CD4-positive, alpha-beta T cell (primary cell): ENCODE data around the gene TANGO2. TPM values are rescaled to one million over a fixed set of nuclear protein-coding genes. Genes with fewer than 3 reads are reported as not detected.

ENCODE experiments used
- ATAC-seq: fragments of 200-7000 bp; cut with Tn5 transposase; one replicate; pipeline ENCODE4 v1.10.0; 2022; ENCODE audit warnings: mild to moderate bottlenecking; ENCODE audit not compliant: poor library complexity
- CTCF ChIA-PET: fragments of 350-600 bp; sonication (Branson Sonifier 250); formaldehyde crosslinking; loops from one replicate; lab custom pipeline; 2021; ENCODE audit warnings: antibody characterized with exemption, inconsistent platforms; lab: Charles Lee
- POLR2A ChIA-PET: fragments of 350-600 bp; sonication (Branson Sonifier 250); formaldehyde crosslinking; loops from one replicate; lab custom pipeline; 2021; ENCODE audit warnings: antibody characterized with exemption, inconsistent platforms; lab: Charles Lee
- DNase-seq, 14 experiments: peaks; one replicate each; pipeline ENCODE4 v3.0.0-alpha.2; 2013 to 2020; ENCODE audit warnings: mixed read lengths in 2 of 14
- H3K27ac ChIP-seq, 2 donors: one replicate each; pipeline versions ENCODE4 v1.5.1 to v1.7.0; 2013; ENCODE audit warnings: low read length in 2 of 2, low read depth in 1 of 2, mild to moderate bottlenecking in 1 of 2
- H3K27me3 ChIP-seq, 2 experiments: 1 replicate in 1 of 2; 2 replicates in 1 of 2; pipeline versions ENCODE4 v1.6.1 to v1.7.0; 2013; ENCODE audit warnings: low read length in 2 of 2, control low read depth in 1 of 2, mild to moderate bottlenecking in 1 of 2, moderate library complexity in 1 of 2; ENCODE audit not compliant: insufficient read depth in 2 of 2, control insufficient read depth in 1 of 2
- H3K36me3 ChIP-seq: one replicate; pipeline ENCODE4 v1.6.1; 2013; ENCODE audit warnings: low read length, control low read depth; ENCODE audit not compliant: insufficient read depth
- H3K4me1 ChIP-seq: one replicate; pipeline ENCODE4 v1.6.1; 2013; ENCODE audit warnings: low read length, control low read depth; ENCODE audit not compliant: insufficient read depth
- H3K4me3 ChIP-seq: one replicate; pipeline ENCODE4 v1.5.1; 2013; ENCODE audit warnings: mild to moderate bottlenecking, low read length, moderate library complexity
- H3K9me3 ChIP-seq, 2 experiments: 1 replicate in 1 of 2; 2 replicates in 1 of 2; pipeline versions ENCODE4 v1.6.1 to v1.7.0; 2013; ENCODE audit warnings: low read length in 2 of 2, mild to moderate bottlenecking in 2 of 2, control low read depth in 1 of 2, moderate library complexity in 1 of 2; ENCODE audit not compliant: control insufficient read depth in 1 of 2, insufficient read depth in 1 of 2
- H3K27ac Mint-ChIP-seq: one replicate; pipeline ENCODE4 v1.8.0; 2020; ENCODE audit warnings: mixed read lengths
- H3K27me3 Mint-ChIP-seq: one replicate; pipeline ENCODE4 v1.8.0; 2021; ENCODE audit warnings: mixed read lengths
- H3K36me3 Mint-ChIP-seq: one replicate; pipeline ENCODE4 v1.8.0; 2021; ENCODE audit warnings: low read depth, mixed read lengths
- H3K4me1 Mint-ChIP-seq: one replicate; pipeline ENCODE4 v1.8.0; 2021; ENCODE audit warnings: low read depth, mixed read lengths
- H3K4me3 Mint-ChIP-seq: one replicate; pipeline ENCODE4 v1.8.0; 2020; ENCODE audit warnings: mild to moderate bottlenecking, mixed read lengths
- H3K9me3 Mint-ChIP-seq: one replicate; pipeline ENCODE4 v1.8.0; 2020; ENCODE audit warnings: mixed read lengths
- intact Hi-C, 2 experiments: fragments of 100-400 bp; cut with DNase I in 1 of 2; cut with micrococcal nuclease in 1 of 2; formaldehyde crosslinking; loops; one replicate each; pipeline versions ENCODE4 v1.15.1 to v1.9.0; 2023 to 2025; cut with DNase I, micrococcal nuclease
- total RNA-seq, 174 experiments: library from RNA in 2 of 174; stranded (reverse) in 2 of 174; gene quantifications; one replicate each; pipeline ENCODE4 v1.2.3 and lab custom pipeline; 2021 to 2026
- TF ChIP-seq, protein P1 (sequence below): fragments of 200-600 bp; IDR thresholded peaks from one replicate; pipeline ENCODE4 v1.8.0; 2022; ENCODE audit warnings: antibody characterized with exemption, mild to moderate bottlenecking

Gene TANGO2
- total RNA-seq, 2 experiments from 2014 or later, result 10.3 to 10.5 TPM

DNA sequence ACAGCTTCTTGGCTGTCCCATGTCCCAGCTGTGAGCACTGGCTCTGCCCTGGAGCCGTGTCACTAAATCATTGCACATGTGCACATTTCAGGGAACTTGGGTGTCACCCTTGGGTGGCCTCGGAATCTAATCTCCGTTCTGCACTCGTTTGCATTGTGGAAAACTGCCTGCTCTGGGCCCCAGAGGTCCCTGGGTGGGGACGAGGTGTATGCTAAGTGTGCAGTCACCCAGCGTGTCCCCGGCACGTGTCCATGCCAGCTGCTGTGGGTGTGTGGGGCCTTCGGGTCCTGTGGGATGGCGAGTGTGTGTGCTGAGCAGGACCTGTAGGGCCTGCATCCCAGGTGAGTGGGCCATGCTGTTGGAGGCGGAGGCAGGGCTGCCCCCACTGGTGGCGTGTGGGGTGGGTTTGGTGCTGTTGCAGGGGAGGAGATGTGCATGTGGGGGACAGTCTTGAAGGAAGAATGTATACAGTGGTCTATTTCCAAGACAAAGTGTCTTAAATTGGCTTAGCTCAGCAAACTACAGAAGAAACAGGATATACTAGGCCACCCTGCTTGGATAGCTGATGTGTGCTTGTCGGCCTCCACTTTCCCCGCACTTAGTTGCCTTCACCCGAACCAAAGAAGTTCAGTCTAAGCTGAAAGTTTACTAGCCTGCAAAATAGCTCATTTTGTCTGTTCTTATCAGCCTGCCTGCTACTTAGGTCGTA is 14.6 kb downstream of the TANGO2 start:
- no peak overlapping the region for H3K27ac Mint-ChIP-seq
- H3K36me3 Mint-ChIP-seq, result peaks cover 44% of the 10 kb centered on the region
- DNase-seq (no peak), ATAC-seq (no peak)
- Histone ChIP-seq H3K4me3 (no peak overlapping the region), H3K9me3 (no peaks in the 10 kb centered on the region), H3K27me3 (no peaks in the 10 kb centered on the region), H3K27ac (no peak overlapping the region), H3K4me1 (peaks cover 32% of the 10 kb centered on the region), H3K36me3 (peaks cover 31% of the 10 kb centered on the region)
- intact Hi-C loops, result no loop called here
- no peaks in the 10 kb centered on the region for H3K9me3 Mint-ChIP-seq
- no peaks in the 10 kb centered on the region for H3K27me3 Mint-ChIP-seq
- ChIA-PET POLR2A (interaction anchor here (1.7 kb wide), 1 partner anchor 15 kb away, joined by 4 read pairs; the partner anchor contains the start of gene TANGO2), CTCF (no interaction called here)
- peaks cover 27% of the 10 kb centered on the region for H3K4me1 Mint-ChIP-seq
- TF ChIP-seq, protein P1, sequence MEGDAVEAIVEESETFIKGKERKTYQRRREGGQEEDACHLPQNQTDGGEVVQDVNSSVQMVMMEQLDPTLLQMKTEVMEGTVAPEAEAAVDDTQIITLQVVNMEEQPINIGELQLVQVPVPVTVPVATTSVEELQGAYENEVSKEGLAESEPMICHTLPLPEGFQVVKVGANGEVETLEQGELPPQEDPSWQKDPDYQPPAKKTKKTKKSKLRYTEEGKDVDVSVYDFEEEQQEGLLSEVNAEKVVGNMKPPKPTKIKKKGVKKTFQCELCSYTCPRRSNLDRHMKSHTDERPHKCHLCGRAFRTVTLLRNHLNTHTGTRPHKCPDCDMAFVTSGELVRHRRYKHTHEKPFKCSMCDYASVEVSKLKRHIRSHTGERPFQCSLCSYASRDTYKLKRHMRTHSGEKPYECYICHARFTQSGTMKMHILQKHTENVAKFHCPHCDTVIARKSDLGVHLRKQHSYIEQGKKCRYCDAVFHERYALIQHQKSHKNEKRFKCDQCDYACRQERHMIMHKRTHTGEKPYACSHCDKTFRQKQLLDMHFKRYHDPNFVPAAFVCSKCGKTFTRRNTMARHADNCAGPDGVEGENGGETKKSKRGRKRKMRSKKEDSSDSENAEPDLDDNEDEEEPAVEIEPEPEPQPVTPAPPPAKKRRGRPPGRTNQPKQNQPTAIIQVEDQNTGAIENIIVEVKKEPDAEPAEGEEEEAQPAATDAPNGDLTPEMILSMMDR, result no peak
- H3K4me3 Mint-ChIP-seq, result no peak overlapping the region

DNA sequence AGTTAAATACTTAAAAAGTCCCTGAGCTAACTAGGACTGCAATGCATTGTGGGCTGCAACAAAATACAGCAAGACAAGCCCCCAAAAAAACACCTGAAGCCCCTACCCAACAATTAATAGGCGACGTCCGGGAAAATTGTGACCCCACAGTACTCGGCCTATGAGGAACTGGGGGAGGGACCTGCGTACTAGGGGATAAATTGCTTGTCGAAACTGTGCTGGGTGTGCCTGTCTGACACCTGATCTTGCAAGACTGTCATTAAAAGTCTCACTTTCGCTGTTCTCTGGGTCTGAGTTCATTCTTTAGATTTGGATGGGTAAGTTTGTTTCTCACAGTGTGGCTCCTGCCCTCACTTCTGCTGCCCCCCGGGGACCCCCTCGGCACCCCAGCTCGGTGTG is 15.2 kb downstream of the TANGO2 start:
- ATAC-seq, result no peak
- POLR2A ChIA-PET, result interaction anchor here (1.7 kb wide), 1 partner anchor 15 kb away, joined by 4 read pairs; the partner anchor contains the start of gene TANGO2
- no peak overlapping the region for H3K27ac Mint-ChIP-seq

DNA sequence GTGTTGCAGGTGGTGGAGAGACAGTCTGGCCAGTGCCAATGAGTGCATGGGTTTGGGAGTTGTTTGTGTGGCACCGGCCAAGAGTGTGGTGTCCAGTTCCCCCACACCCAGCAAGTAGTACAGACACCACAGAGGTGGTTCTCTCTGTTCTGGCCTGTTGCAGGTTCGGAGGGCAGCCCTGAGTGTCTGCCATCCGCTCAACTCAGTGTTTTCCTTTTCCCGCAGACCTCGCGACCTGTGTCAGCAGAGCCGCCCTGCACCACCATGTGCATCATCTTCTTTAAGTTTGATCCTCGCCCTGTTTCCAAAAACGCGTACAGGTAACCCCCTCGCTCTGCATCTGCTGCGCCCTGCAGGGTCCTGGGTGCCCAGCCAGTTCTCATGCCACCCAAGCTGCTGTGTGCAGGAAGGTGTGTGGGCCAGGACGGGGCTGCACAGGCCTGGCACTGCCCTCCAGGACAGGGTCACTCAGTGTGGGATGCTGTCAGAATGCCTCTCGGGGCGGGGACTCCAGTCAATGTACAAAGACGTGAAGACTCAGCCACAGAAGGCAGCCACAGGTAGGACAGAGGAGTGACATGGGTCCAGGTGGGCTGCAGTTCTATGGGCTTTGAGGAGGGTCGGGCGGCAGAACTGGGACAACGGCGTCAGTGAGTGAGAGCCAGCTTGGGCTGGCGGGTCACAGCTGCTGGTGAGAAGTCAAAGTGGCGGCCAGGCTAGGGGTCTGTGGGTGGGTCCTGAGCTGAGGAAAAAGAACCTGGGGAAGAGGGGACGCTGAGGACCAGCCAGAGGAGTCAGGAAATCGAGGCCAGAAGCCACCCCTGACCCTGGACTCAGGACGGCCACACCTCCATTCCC is 15.9 kb downstream of the TANGO2 start:
- no peak overlapping the region for H3K27ac Mint-ChIP-seq
- no peak overlapping the region for H3K4me3 ChIP-seq
- peaks cover 20% of the 10 kb centered on the region for H3K4me1 Mint-ChIP-seq
- TF ChIP-seq, protein P1, result no peak
- H3K9me3 ChIP-seq, result no peaks in the 10 kb centered on the region
- no peaks in the 10 kb centered on the region for H3K27me3 Mint-ChIP-seq
- POLR2A ChIA-PET, result no interaction called here
- intact Hi-C loops, result no loop called here
- CTCF ChIA-PET, result no interaction called here
- H3K9me3 Mint-ChIP-seq, result no peaks in the 10 kb centered on the region
- H3K27me3 ChIP-seq, result no peaks in the 10 kb centered on the region
- H3K4me1 ChIP-seq, result peaks cover 24% of the 10 kb centered on the region
- peaks cover 43% of the 10 kb centered on the region for H3K36me3 Mint-ChIP-seq
- ATAC-seq (no peak), DNase-seq (no peak)
- no peak overlapping the region for H3K27ac ChIP-seq
- no peak overlapping the region for H3K4me3 Mint-ChIP-seq
- H3K36me3 ChIP-seq, result peaks cover 35% of the 10 kb centered on the region

More for the DNA sequence above, 15.2 kb downstream of the TANGO2 start:
- no peak overlapping the region for H3K4me3 Mint-ChIP-seq
- intact Hi-C loops, result no loop called here
- Histone ChIP-seq H3K4me3 (no peak overlapping the region), H3K27ac (no peak overlapping the region), H3K27me3 (no peaks in the 10 kb centered on the region), H3K36me3 (peaks cover 35% of the 10 kb centered on the region), H3K9me3 (no peaks in the 10 kb centered on the region), H3K4me1 (peaks cover 31% of the 10 kb centered on the region)
- no peaks in the 10 kb centered on the region for H3K27me3 Mint-ChIP-seq
- peaks cover 27% of the 10 kb centered on the region for H3K4me1 Mint-ChIP-seq
- DNase-seq, result no peak
- no peaks in the 10 kb centered on the region for H3K9me3 Mint-ChIP-seq
- CTCF ChIA-PET, result no interaction called here
- peaks cover 44% of the 10 kb centered on the region for H3K36me3 Mint-ChIP-seq
- TF ChIP-seq, protein P1, result no peak
